Calu3 (cell line): ENCODE measurements around the gene ABCD3. TPM values are rescaled to one million over a fixed set of nuclear protein-coding genes. Genes with fewer than 3 reads are reported as not detected.
A peak's percentile ranks its signal among the peaks of the same experiment; 100 is the strongest.
"Not testable (repeated sequence)": the region's sequence is repeated elsewhere in the genome, so short reads cannot be mapped to it uniquely, and the experiment has no call there.

Source experiments
- BruUV-seq: library from RNA; stranded (reverse); fragments of 400-500 nt; replicated peaks from 2 replicates; lab custom pipeline; 2021; lab: Mats Ljungman, UMichigan
- CTCF ChIA-PET: fragments of 300-600 bp; sonication (Branson Sonifier 250); formaldehyde crosslinking; loops from one replicate; lab custom pipeline; 2022; ENCODE audit warnings: antibody characterized with exemption; lab: Charles Lee
- DNase-seq: peaks from one replicate; pipeline ENCODE4 v3.0.0; 2022
- H3K27ac Mint-ChIP-seq: one replicate; pipeline ENCODE4 v1.8.0; 2022; ENCODE audit warnings: mixed read lengths; ENCODE audit not compliant: unreplicated experiment
- H3K27me3 Mint-ChIP-seq: one replicate; pipeline ENCODE4 v1.8.0; 2022; ENCODE audit warnings: mixed read lengths; ENCODE audit not compliant: unreplicated experiment
- H3K36me3 Mint-ChIP-seq: one replicate; pipeline ENCODE4 v1.8.0; 2022; ENCODE audit warnings: mild to moderate bottlenecking, moderate library complexity, mixed read lengths; ENCODE audit not compliant: insufficient read depth, unreplicated experiment
- H3K4me1 Mint-ChIP-seq: one replicate; pipeline ENCODE4 v1.8.0; 2022; ENCODE audit warnings: mild to moderate bottlenecking, low read depth, mixed read lengths; ENCODE audit not compliant: unreplicated experiment
- H3K4me3 Mint-ChIP-seq: one replicate; pipeline ENCODE4 v1.8.0; 2022; ENCODE audit warnings: mild to moderate bottlenecking, low read depth, moderate library complexity, mixed read lengths; ENCODE audit not compliant: unreplicated experiment
- H3K9me3 Mint-ChIP-seq: one replicate; pipeline ENCODE4 v1.8.0; 2022; ENCODE audit warnings: low read depth, mixed read lengths; ENCODE audit not compliant: unreplicated experiment
- intact Hi-C: fragments of 100-400 bp; cut with micrococcal nuclease; formaldehyde crosslinking; loops from one replicate; pipeline ENCODE4 v1.10.0; 2022; ENCODE audit not compliant: unreplicated experiment
- total RNA-seq: library from RNA; stranded (reverse); gene quantifications from 2 replicates; pipeline ENCODE4 v1.2.3, GENCODE V29; 2022
- TF ChIP-seq, protein P1 (sequence below): fragments of 200-600 bp; IDR thresholded peaks from one replicate; pipeline ENCODE4 v1.8.0; 2022; ENCODE audit warnings: antibody characterized with exemption; ENCODE audit not compliant: unreplicated experiment

Gene ABCD3
- total RNA-seq, 1 experiment from 2014 or later: 59.3 TPM

GRCh38 chr1:94433866-94434265 lies 15.7 kb downstream of the ABCD3 start:
- DNase-seq: no peak
- no peaks in the 10 kb centered on the region for H3K27me3 Mint-ChIP-seq
- intact Hi-C loops: no loop called here
- CTCF ChIA-PET: interaction anchor here (0.6 kb wide), 1 partner anchor 97 kb away, joined by 4 read pairs; no protein-coding TSS in a partner anchor
- H3K9me3 Mint-ChIP-seq: peaks cover 7% of the 10 kb centered on the region
- H3K36me3 Mint-ChIP-seq: no peaks in the 10 kb centered on the region
- H3K4me1 Mint-ChIP-seq: peaks cover 28% of the 10 kb centered on the region
- no peak overlapping the region for H3K4me3 Mint-ChIP-seq
- H3K27ac Mint-ChIP-seq: no peak overlapping the region
- TF ChIP-seq, protein P1, sequence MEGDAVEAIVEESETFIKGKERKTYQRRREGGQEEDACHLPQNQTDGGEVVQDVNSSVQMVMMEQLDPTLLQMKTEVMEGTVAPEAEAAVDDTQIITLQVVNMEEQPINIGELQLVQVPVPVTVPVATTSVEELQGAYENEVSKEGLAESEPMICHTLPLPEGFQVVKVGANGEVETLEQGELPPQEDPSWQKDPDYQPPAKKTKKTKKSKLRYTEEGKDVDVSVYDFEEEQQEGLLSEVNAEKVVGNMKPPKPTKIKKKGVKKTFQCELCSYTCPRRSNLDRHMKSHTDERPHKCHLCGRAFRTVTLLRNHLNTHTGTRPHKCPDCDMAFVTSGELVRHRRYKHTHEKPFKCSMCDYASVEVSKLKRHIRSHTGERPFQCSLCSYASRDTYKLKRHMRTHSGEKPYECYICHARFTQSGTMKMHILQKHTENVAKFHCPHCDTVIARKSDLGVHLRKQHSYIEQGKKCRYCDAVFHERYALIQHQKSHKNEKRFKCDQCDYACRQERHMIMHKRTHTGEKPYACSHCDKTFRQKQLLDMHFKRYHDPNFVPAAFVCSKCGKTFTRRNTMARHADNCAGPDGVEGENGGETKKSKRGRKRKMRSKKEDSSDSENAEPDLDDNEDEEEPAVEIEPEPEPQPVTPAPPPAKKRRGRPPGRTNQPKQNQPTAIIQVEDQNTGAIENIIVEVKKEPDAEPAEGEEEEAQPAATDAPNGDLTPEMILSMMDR: no peak
- no TSS peak for BruUV-seq

GRCh38 chr1:94434365-94435045 lies 16.3 kb downstream of the ABCD3 start:
- H3K36me3 Mint-ChIP-seq: no peaks in the 10 kb centered on the region
- peaks cover 5% of the 10 kb centered on the region for H3K9me3 Mint-ChIP-seq
- CTCF ChIA-PET: interaction anchor here (0.6 kb wide), 1 partner anchor 98 kb away, joined by 4 read pairs; no protein-coding TSS in a partner anchor

DNA sequence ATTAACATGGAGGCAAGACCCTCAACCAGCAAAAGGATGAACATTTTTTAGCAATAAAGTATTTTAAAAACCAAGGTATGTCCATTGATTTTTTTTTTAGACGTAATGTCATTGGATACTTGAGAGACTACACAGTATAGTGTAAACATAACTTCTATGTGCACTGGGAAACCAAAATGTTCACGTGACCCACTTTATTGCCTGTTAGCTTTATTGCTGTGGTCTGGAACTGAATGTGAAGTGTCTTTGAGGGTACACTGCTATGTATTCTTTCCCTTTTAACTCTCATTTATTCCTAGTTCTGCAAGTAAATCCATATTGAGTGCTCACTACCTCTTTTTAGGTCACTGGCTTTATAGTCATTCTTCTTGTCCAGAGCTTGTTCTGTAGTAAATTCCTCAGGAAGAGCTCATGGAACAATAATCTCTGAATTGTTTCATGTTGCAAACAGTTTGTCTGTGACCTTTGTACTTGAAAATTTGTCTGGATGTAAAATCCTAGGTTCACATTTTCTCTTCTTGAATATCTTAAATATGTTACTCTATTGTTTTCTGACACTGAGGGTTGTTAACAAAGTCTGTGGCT lies 20.6 kb downstream of the ABCD3 start:
- Mint-ChIP-seq H3K36me3 (no peaks in the 10 kb centered on the region), H3K4me1 (peaks cover 18% of the 10 kb centered on the region), H3K9me3 (peaks cover 14% of the 10 kb centered on the region), H3K27ac (no peak overlapping the region), H3K27me3 (no peaks in the 10 kb centered on the region), H3K4me3 (no peak overlapping the region)
- TF ChIP-seq, protein P1: no peak
- CTCF ChIA-PET: interaction anchor here (0.6 kb wide), 1 partner anchor 530 kb away, joined by 3 read pairs; the partner anchor contains the start of gene GCLM
- intact Hi-C loops: loop anchor here (2.0 kb wide), 1 partner anchor 20 kb away; the partner anchor contains the start of gene ABCD3
- no TSS peak for BruUV-seq
- no peak for DNase-seq

More at GRCh38 chr1:94434365-94435045, 16.3 kb downstream of the ABCD3 start:
- BruUV-seq: no TSS peak
- no peak for DNase-seq
- Mint-ChIP-seq H3K4me1 (peaks cover 29% of the 10 kb centered on the region), H3K27ac (peak overlapping the region; percentile 10), H3K4me3 (no peak overlapping the region), H3K27me3 (no peaks in the 10 kb centered on the region)
- intact Hi-C loops: no loop called here
- TF ChIP-seq, protein P1: no peak

- Mint-ChIP-seq H3K27ac (no peak overlapping the region), H3K9me3 (peaks cover 14% of the 10 kb centered on the region), H3K4me3 (no peak overlapping the region), H3K4me1 (peaks cover 10% of the 10 kb centered on the region), H3K27me3 (no peaks in the 10 kb centered on the region), H3K36me3 (no peaks in the 10 kb centered on the region)
- BruUV-seq: no TSS peak
- CTCF ChIA-PET: no interaction called here
- TF ChIP-seq, protein P1: no peak
- DNase-seq: no peak
- intact Hi-C loops: no loop called here
Observed at GRCh38 chr1:94440088-94440487, 21.9 kb downstream of the ABCD3 start.

DNA sequence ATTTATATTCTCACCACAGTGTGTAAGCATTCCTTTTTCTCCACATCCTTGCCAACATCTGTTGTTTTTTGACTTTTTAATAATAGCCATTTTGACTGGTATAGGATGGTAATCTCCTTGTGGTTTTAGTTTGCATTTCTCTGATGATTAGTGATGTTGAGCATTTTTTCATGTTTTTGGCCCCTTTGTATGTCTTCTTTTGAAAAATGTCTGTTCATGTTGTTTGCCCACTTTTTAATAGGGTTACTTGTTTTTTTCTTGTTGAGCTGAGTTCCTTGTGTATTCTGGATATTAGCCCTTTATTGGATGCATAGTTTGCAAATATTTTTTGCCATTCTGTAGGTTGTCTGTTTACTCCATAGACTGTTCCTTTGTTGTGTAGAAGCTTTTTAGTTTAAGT lies 24.9 kb downstream of the ABCD3 start:
- BruUV-seq, CTCF ChIA-PET, H3K4me1 Mint-ChIP-seq, DNase-seq, H3K27me3 Mint-ChIP-seq, H3K27ac Mint-ChIP-seq, H3K4me3 Mint-ChIP-seq, intact Hi-C loops, H3K36me3 Mint-ChIP-seq: not testable (repeated sequence)
- H3K9me3 Mint-ChIP-seq: peaks cover 17% of the 10 kb centered on the region

- H3K4me3 Mint-ChIP-seq, BruUV-seq, DNase-seq, intact Hi-C loops, H3K4me1 Mint-ChIP-seq, CTCF ChIA-PET, H3K27me3 Mint-ChIP-seq, H3K27ac Mint-ChIP-seq: not testable (repeated sequence)
- Mint-ChIP-seq H3K36me3 (peaks cover 11% of the 10 kb centered on the region), H3K9me3 (peaks cover 25% of the 10 kb centered on the region)
Observed at GRCh38 chr1:94444819-94445218, 26.6 kb downstream of the ABCD3 start.
